ENCODE results near the gene MAMDC4.

- TF ChIP-seq POLR2A (IDR thresholded peaks at IDR 0.05) (no peak), CTCF (IDR thresholded peaks at IDR 0.05) (no peak)
Observed at GRCh38 chr9:136858452-136858843, 6.3 kb downstream of the MAMDC4 start.
